Measurements from ENCODE around the gene LNP1. TPM values are rescaled to one million over a fixed set of nuclear protein-coding genes. Genes with fewer than 3 reads are reported as not detected.

Gene LNP1
- total RNA-seq, 1 donor, result 2.9 TPM

- Histone ChIP-seq H3K4me2 (ENCODE audit: insufficient read depth, low read length) (no peak overlapping the region), H3K4me1 (ENCODE audit: insufficient read depth, low read length) (no peaks in the 10 kb centered on the region), H3K36me3 (ENCODE audit: insufficient read depth, low read length) (no peaks in the 10 kb centered on the region), H3K27ac (ENCODE audit: low read depth, low read length) (no peak overlapping the region), H3K9me3 (ENCODE audit: low read depth, low read length) (no peaks in the 10 kb centered on the region), H2AFZ (ENCODE audit: low read length) (no peak overlapping the region), H4K20me1 (ENCODE audit: insufficient read depth, low read length) (no peaks in the 10 kb centered on the region), H3K79me2 (ENCODE audit: insufficient read depth, low read length) (no peaks in the 10 kb centered on the region), H3K4me3 (ENCODE audit: insufficient read depth, low read length) (no peak overlapping the region), H3K27me3 (ENCODE audit: insufficient read depth, low read length) (peaks cover 2% of the 10 kb centered on the region)
- no peak for DNase-seq (ENCODE audit: insufficient read length, low spot score, missing footprints)
- no peak for TF ChIP-seq CTCF (IDR thresholded peaks at IDR 0.05; ENCODE audit: extremely low read depth, low read depth, low read length)
Measured at GRCh38 chr3:100457811-100458210, 56.5 kb downstream of the LNP1 start.

DNA sequence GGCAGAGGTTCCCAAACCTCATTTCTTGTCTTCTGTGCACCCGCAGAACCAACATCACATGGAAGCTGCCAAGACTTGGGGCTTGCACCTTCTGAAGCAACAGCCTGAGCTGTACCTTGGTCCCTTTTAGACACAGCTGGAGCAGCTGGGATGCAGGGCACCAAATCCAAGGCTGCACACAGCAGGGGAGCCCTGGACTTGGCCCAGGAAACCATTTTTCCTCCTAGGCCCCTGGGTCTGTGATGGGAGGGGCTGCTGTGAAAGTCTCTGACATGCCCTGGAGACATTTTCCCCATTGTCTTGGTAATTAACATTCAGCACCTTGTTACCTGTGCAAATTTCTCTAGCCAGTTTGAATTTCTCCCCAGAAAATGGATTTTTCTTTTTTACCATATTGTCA is 57.5 kb downstream of the LNP1 start:
- no peaks in the 10 kb centered on the region for H3K4me1 ChIP-seq (ENCODE audit: insufficient read depth, low read length)
- H3K79me2 ChIP-seq (ENCODE audit: insufficient read depth, low read length), result no peaks in the 10 kb centered on the region
- DNase-seq (ENCODE audit: insufficient read length, low spot score, missing footprints), result no peak
- no peaks in the 10 kb centered on the region for H4K20me1 ChIP-seq (ENCODE audit: insufficient read depth, low read length)
- H2AFZ ChIP-seq (ENCODE audit: low read length), result no peak overlapping the region
- TF ChIP-seq CTCF (IDR thresholded peaks at IDR 0.05; ENCODE audit: extremely low read depth, low read depth, low read length), result no peak
- H3K4me3 ChIP-seq (ENCODE audit: insufficient read depth, low read length), result no peak overlapping the region
- H3K27ac ChIP-seq (ENCODE audit: low read depth, low read length), result no peak overlapping the region
- no peaks in the 10 kb centered on the region for H3K36me3 ChIP-seq (ENCODE audit: insufficient read depth, low read length)
- no peaks in the 10 kb centered on the region for H3K9me3 ChIP-seq (ENCODE audit: low read depth, low read length)
- peaks cover 2% of the 10 kb centered on the region for H3K27me3 ChIP-seq (ENCODE audit: insufficient read depth, low read length)
- H3K4me2 ChIP-seq (ENCODE audit: insufficient read depth, low read length), result no peak overlapping the region

DNA sequence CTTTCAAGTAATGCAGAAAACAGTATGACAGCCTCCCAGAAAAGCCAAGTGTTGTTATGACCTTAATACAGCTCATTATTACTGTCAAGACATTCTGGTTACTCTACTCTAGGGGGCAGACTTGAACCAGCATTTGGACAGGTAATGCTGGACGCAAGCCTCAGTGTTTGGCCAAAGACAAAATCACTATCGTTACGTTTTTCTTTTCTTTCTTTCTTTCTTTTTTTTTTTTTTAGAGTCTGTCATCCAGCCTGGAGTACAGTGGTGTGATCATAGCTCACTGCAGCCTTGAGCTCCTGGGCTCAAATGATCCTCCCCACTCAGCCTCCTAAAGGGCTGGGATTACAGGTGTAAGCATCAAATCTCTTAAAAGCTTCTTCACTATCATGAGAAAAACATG is 61.7 kb downstream of the LNP1 start:
- no peak overlapping the region for H3K4me3 ChIP-seq (ENCODE audit: insufficient read depth, low read length)
- DNase-seq (ENCODE audit: insufficient read length, low spot score, missing footprints), result peak; percentile 80
- TF ChIP-seq CTCF (IDR thresholded peaks at IDR 0.05; ENCODE audit: extremely low read depth, low read depth, low read length), result peak; percentile 85
- peaks cover 2% of the 10 kb centered on the region for H3K27me3 ChIP-seq (ENCODE audit: insufficient read depth, low read length)
- H2AFZ ChIP-seq (ENCODE audit: low read length), result no peak overlapping the region
- no peaks in the 10 kb centered on the region for H3K4me1 ChIP-seq (ENCODE audit: insufficient read depth, low read length)
- H3K79me2 ChIP-seq (ENCODE audit: insufficient read depth, low read length), result no peaks in the 10 kb centered on the region
- peaks cover under 1% of the 10 kb centered on the region for H3K9me3 ChIP-seq (ENCODE audit: low read depth, low read length)
- no peak overlapping the region for H3K27ac ChIP-seq (ENCODE audit: low read depth, low read length)
- H3K4me2 ChIP-seq (ENCODE audit: insufficient read depth, low read length), result peak overlapping the region; percentile 52
- no peaks in the 10 kb centered on the region for H4K20me1 ChIP-seq (ENCODE audit: insufficient read depth, low read length)
- no peaks in the 10 kb centered on the region for H3K36me3 ChIP-seq (ENCODE audit: insufficient read depth, low read length)

DNA sequence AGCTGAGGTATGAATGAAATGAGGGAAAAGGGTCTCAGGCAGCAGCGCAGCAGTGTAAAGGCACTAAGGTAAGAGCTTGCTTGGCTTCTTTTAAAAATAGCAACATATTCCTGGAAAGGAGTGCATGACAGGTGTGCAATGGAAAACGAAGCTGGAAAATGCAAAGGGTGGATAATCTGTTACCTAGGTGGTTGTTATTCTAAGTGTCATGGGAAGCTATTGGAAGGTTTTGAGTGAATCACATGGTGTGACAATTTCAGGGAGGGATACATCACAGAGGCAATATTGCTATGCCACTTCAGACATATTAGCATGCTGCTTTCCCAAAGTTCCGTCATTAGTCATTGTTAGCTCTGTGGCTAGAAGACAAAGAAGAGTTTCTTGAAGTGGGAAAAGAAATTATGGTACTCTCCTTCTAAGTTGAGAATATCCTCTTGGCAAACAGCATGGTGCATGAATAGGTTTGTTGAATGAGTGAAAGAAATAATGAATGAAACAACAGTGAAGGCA is 62.4 kb downstream of the LNP1 start:
- no peak for DNase-seq (ENCODE audit: insufficient read length, low spot score, missing footprints)
- no peak for TF ChIP-seq CTCF (IDR thresholded peaks at IDR 0.05; ENCODE audit: extremely low read depth, low read depth, low read length)
- Histone ChIP-seq H3K4me1 (ENCODE audit: insufficient read depth, low read length) (no peaks in the 10 kb centered on the region), H3K79me2 (ENCODE audit: insufficient read depth, low read length) (no peaks in the 10 kb centered on the region), H3K4me3 (ENCODE audit: insufficient read depth, low read length) (no peak overlapping the region), H3K27ac (ENCODE audit: low read depth, low read length) (no peak overlapping the region), H3K4me2 (ENCODE audit: insufficient read depth, low read length) (no peak overlapping the region), H3K36me3 (ENCODE audit: insufficient read depth, low read length) (no peaks in the 10 kb centered on the region), H3K27me3 (ENCODE audit: insufficient read depth, low read length) (peaks cover 2% of the 10 kb centered on the region), H4K20me1 (ENCODE audit: insufficient read depth, low read length) (no peaks in the 10 kb centered on the region), H3K9me3 (ENCODE audit: low read depth, low read length) (peaks cover 2% of the 10 kb centered on the region), H2AFZ (ENCODE audit: low read length) (no peak overlapping the region)

Data from osteoblast (primary cell).